ENCODE results near the gene SH2B3. TPM values are rescaled to one million over a fixed set of nuclear protein-coding genes. Genes with fewer than 3 reads are reported as not detected.

SH2B3 gene
- total RNA-seq, 1 donor from 2014 or later: 124 TPM

DNA sequence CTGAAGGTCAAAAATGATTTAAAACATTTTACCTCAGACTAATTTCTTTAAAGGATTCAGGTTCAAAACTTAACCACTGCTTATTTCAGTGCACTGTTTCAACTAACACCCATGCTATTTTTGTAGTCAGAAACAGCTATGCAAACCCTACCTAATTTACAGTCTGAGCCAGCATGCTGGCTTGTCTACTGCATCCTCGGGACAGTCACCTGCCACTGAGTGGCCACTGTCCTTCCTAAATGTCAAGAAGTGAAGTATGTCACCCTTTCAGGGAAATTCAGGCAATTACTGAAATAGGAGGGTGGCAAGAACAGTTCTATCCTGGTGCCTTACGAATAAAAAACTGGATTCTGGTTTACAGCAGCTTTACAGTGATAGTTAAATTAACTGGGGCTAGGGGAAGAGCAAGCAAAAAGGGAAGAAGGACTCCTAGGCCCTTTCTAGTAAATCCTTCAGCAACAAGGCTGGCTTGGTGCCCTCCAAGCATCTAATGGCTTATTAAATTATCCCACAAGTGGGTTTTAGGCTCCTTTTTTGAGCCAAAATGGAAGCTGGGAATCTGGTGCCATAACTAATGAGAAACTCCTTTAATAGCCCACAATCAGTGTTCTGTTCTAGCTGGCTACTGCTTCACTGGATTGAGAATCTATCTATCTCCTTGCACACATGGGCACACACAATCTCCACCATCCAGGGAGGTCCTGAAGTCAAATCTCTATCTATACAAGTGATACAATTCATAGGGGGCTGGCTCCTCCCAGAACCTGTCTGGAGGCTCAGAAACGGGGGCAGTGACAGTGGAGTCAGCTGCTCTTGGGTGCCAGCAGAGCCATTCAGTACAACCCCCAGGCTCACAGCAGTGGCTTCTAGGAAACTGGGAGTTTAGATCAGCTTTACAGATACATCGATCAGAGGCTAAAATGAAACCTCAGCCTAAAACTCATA, 43.4 kb downstream of the SH2B3 start:
- DNase-seq (ENCODE audit: low spot score in 2 of 2): no peak
- no peaks in the 10 kb centered on the region for H3K9me3 ChIP-seq
- H3K27ac ChIP-seq: peak overlapping the region in 1 of 2 donors; percentile 21
- H3K4me1 ChIP-seq: peaks cover 0 to 15% of the 10 kb centered on the region in 2 donors
- H3K27me3 ChIP-seq: no peaks in the 10 kb centered on the region
- H3K4me3 ChIP-seq: no peak overlapping the region
- intact Hi-C loops (cut with DNase I): no loop called here
- TF ChIP-seq, protein P1, sequence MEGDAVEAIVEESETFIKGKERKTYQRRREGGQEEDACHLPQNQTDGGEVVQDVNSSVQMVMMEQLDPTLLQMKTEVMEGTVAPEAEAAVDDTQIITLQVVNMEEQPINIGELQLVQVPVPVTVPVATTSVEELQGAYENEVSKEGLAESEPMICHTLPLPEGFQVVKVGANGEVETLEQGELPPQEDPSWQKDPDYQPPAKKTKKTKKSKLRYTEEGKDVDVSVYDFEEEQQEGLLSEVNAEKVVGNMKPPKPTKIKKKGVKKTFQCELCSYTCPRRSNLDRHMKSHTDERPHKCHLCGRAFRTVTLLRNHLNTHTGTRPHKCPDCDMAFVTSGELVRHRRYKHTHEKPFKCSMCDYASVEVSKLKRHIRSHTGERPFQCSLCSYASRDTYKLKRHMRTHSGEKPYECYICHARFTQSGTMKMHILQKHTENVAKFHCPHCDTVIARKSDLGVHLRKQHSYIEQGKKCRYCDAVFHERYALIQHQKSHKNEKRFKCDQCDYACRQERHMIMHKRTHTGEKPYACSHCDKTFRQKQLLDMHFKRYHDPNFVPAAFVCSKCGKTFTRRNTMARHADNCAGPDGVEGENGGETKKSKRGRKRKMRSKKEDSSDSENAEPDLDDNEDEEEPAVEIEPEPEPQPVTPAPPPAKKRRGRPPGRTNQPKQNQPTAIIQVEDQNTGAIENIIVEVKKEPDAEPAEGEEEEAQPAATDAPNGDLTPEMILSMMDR (IDR thresholded peaks at IDR 0.05): no peak
- peaks cover 63 to 67% of the 10 kb centered on the region in 2 donors for H3K36me3 ChIP-seq

GRCh38 chr12:111450676-111451075, 45.0 kb downstream of the SH2B3 start:
- H3K27ac ChIP-seq: no peak overlapping the region
- H3K27me3 ChIP-seq: no peaks in the 10 kb centered on the region
- H3K4me1 ChIP-seq: peaks cover 0 to 5% of the 10 kb centered on the region in 2 donors
- peaks cover 74 to 80% of the 10 kb centered on the region in 2 donors for H3K36me3 ChIP-seq
- intact Hi-C loops (cut with DNase I): loop anchor here (1.0 kb wide), 1 partner anchor 53 kb away; no protein-coding TSS in a partner anchor
- TF ChIP-seq, protein P1 (IDR thresholded peaks at IDR 0.05): no peak
- no peak overlapping the region for H3K4me3 ChIP-seq
- H3K9me3 ChIP-seq: no peaks in the 10 kb centered on the region
- DNase-seq (ENCODE audit: low spot score in 2 of 2): no peak

DNA sequence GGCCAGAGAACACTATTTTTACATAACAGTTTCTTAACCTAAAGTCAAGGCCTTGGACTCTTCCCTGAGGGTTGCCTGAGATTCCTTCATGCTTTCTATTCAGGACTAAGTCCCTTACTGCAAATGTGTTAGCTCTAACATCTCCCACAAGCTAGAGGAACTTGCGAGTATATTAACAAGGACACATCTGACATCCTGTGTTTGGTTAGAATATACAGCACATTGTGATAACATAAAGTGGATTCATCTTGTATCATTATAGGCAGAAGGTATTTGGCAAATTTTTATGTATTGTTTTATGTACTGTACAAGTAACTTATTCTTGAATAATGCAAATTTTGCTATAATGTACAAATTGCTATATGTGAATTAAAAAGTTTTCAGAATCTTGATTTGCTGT, 45.5 kb downstream of the SH2B3 start:
- Histone ChIP-seq H3K9me3 (no peaks in the 10 kb centered on the region), H3K27me3 (no peaks in the 10 kb centered on the region), H3K4me1 (peaks cover 0 to 3% of the 10 kb centered on the region in 2 donors), H3K27ac (no peak overlapping the region), H3K4me3 (no peak overlapping the region), H3K36me3 (peaks cover 79 to 84% of the 10 kb centered on the region in 2 donors)
- intact Hi-C loops (cut with DNase I): loop anchor here (1.0 kb wide), 1 partner anchor 54 kb away; no protein-coding TSS in a partner anchor
- no peak for DNase-seq (ENCODE audit: low spot score in 2 of 2)
- TF ChIP-seq, protein P1 (IDR thresholded peaks at IDR 0.05): no peak

GRCh38 chr12:111451649-111452129, 46.0 kb downstream of the SH2B3 start:
- TF ChIP-seq, protein P1 (IDR thresholded peaks at IDR 0.05): peak; percentile 55 to 74 (median 68)
- no peak for DNase-seq (ENCODE audit: low spot score in 2 of 2)
- Histone ChIP-seq H3K9me3 (no peaks in the 10 kb centered on the region), H3K4me1 (no peaks in the 10 kb centered on the region), H3K36me3 (peaks cover 79 to 83% of the 10 kb centered on the region in 2 donors), H3K27ac (no peak overlapping the region), H3K27me3 (no peaks in the 10 kb centered on the region), H3K4me3 (no peak overlapping the region)
- intact Hi-C loops (cut with DNase I): loop anchor here (1.0 kb wide), 1 partner anchor 54 kb away; no protein-coding TSS in a partner anchor

- no peaks in the 10 kb centered on the region for H3K9me3 ChIP-seq
- no peak for DNase-seq (ENCODE audit: low spot score in 2 of 2)
- TF ChIP-seq, protein P1 (IDR thresholded peaks at IDR 0.05): no peak
- intact Hi-C loops (cut with DNase I): no loop called here
- no peaks in the 10 kb centered on the region for H3K27me3 ChIP-seq
- H3K27ac ChIP-seq: no peak overlapping the region
- H3K36me3 ChIP-seq: peaks cover 71 to 76% of the 10 kb centered on the region in 2 donors
- H3K4me3 ChIP-seq: no peak overlapping the region
- no peaks in the 10 kb centered on the region for H3K4me1 ChIP-seq
Measured at GRCh38 chr12:111453071-111453989, 47.6 kb downstream of the SH2B3 start.

Data from ascending aorta (tissue), 2 donors.